ENCODE results near the gene CRYBA4. TPM values are rescaled to one million over a fixed set of nuclear protein-coding genes. Genes with fewer than 3 reads are reported as not detected.

Gene CRYBA4
- total RNA-seq, 1 experiment from 2014 or later = 0.52 TPM

GRCh38 chr22:26675687-26676268 lies 54.0 kb downstream of the CRYBA4 start:
- H3K79me2 ChIP-seq (ENCODE audit: insufficient read depth, low read length) = no peaks in the 10 kb centered on the region
- H2BK120ac ChIP-seq (ENCODE audit: low read depth, low read length, poor library complexity, severe bottlenecking) = no peak overlapping the region
- H4K91ac ChIP-seq (ENCODE audit: insufficient read length, low read depth, low read length) = no peak overlapping the region
- H3K36me3 Mint-ChIP-seq (ENCODE audit: insufficient read depth in 1 of 3, low read depth in 3 of 3) = peaks cover 2 to 18% (median 5%) of the 10 kb centered on the region in 3 experiments; a peak in 5 of 7 replicates
- no peaks in the 10 kb centered on the region for H3K9me3 ChIP-seq (ENCODE audit: control insufficient read depth, low read depth, low read length)
- H4K8ac ChIP-seq (replicated peaks; ENCODE audit: insufficient read length, low read depth, low read length) = no peak overlapping the region
- no peaks in the 10 kb centered on the region for H3K27me3 ChIP-seq (ENCODE audit: insufficient read depth, low read length)
- no peak overlapping the region for H3K27ac Mint-ChIP-seq
- H3K9me3 Mint-ChIP-seq = no peaks in the 10 kb centered on the region
- peaks cover 8% of the 10 kb centered on the region for H3K23me2 ChIP-seq (ENCODE audit: insufficient read length, low read depth, low read length, poor library complexity, severe bottlenecking)
- H2BK15ac ChIP-seq (ENCODE audit: low read depth, low read length) = no peak overlapping the region
- H2AFZ ChIP-seq (ENCODE audit: low read length) = no peak overlapping the region
- no peak overlapping the region for H3K23ac ChIP-seq (ENCODE audit: insufficient read length, low read depth, low read length)
- H2BK12ac ChIP-seq (ENCODE audit: insufficient read length, low read depth, low read length) = no peak overlapping the region
- no peak overlapping the region for H3K56ac ChIP-seq (ENCODE audit: insufficient read length, low read depth, low read length)
- no CpG with 5 or more reads among the region's 4 CpGs for WGBS (ENCODE audit: extremely low coverage, insufficient read length, low lambda C conversion rate)
- H3K27me3 Mint-ChIP-seq (ENCODE audit: low read depth) = no peaks in the 10 kb centered on the region
- H3K4me1 Mint-ChIP-seq = peaks cover 63 to 77% of the 10 kb centered on the region in 2 experiments
- no peaks in the 10 kb centered on the region for H3K79me1 ChIP-seq (ENCODE audit: insufficient read depth, low read depth, low read length, poor library complexity, severe bottlenecking)
- H4K20me1 ChIP-seq (ENCODE audit: control insufficient read depth, insufficient read depth, insufficient read length) = no peaks in the 10 kb centered on the region
- H3K4me1 ChIP-seq (ENCODE audit: insufficient read depth, low read length) = peaks cover 7% of the 10 kb centered on the region; the same call in 1 of the 2 replicates
- H2BK20ac ChIP-seq (ENCODE audit: low read depth, low read length, poor library complexity, severe bottlenecking) = no peak overlapping the region
- H3T11ph ChIP-seq (ENCODE audit: low read length) = no peak overlapping the region
- H2BK5ac ChIP-seq (ENCODE audit: insufficient read length, low read length) = no peak overlapping the region
- no peak overlapping the region for H3K4me2 ChIP-seq (ENCODE audit: insufficient read depth, insufficient read length, low read length)
- H3K9ac ChIP-seq (ENCODE audit: extremely low read depth, insufficient read length, low read length) = no peak overlapping the region
- no peak overlapping the region for H3K27ac ChIP-seq (ENCODE audit: insufficient read length, low read depth, low read length)
- no peak overlapping the region for H3K4me3 Mint-ChIP-seq
- H2AK5ac ChIP-seq (ENCODE audit: insufficient read length, low read length) = no peak overlapping the region
- H3K14ac ChIP-seq (ENCODE audit: insufficient read depth, low read length) = no peak overlapping the region
- DNase-seq = no peak
- no peak overlapping the region for H4K5ac ChIP-seq (ENCODE audit: insufficient read length, low read depth, low read length)
- H3K18ac ChIP-seq (ENCODE audit: insufficient read length, low read depth, low read length) = no peak overlapping the region
- H3K4ac ChIP-seq (ENCODE audit: low read depth, low read length) = no peak overlapping the region
- TF ChIP-seq, protein P1, sequence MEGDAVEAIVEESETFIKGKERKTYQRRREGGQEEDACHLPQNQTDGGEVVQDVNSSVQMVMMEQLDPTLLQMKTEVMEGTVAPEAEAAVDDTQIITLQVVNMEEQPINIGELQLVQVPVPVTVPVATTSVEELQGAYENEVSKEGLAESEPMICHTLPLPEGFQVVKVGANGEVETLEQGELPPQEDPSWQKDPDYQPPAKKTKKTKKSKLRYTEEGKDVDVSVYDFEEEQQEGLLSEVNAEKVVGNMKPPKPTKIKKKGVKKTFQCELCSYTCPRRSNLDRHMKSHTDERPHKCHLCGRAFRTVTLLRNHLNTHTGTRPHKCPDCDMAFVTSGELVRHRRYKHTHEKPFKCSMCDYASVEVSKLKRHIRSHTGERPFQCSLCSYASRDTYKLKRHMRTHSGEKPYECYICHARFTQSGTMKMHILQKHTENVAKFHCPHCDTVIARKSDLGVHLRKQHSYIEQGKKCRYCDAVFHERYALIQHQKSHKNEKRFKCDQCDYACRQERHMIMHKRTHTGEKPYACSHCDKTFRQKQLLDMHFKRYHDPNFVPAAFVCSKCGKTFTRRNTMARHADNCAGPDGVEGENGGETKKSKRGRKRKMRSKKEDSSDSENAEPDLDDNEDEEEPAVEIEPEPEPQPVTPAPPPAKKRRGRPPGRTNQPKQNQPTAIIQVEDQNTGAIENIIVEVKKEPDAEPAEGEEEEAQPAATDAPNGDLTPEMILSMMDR (conservative IDR thresholded peaks at IDR 0.05) = no peak
